HUES48 (cell line): ENCODE results near the gene MAP3K14.

Source experiments
- H3K27ac ChIP-seq: one replicate; pipeline ENCODE4 v1.7.0; 2013; ENCODE audit warnings: low read depth, low read length, inconsistent platforms
- H3K27me3 ChIP-seq: 2 replicates; pipeline ENCODE4 v1.6.1; 2013; ENCODE audit warnings: mild to moderate bottlenecking, low read length; ENCODE audit not compliant: control insufficient read depth, insufficient read depth
- H3K36me3 ChIP-seq: 2 replicates; pipeline ENCODE4 v1.6.1; 2013; ENCODE audit warnings: low read length; ENCODE audit not compliant: control insufficient read depth, insufficient read depth
- H3K4me1 ChIP-seq: 2 replicates; pipeline ENCODE4 v1.6.1; 2013; ENCODE audit warnings: mild to moderate bottlenecking, low read length; ENCODE audit not compliant: control insufficient read depth, insufficient read depth
- H3K4me3 ChIP-seq: 2 replicates; pipeline ENCODE4 v1.5.1; 2013; ENCODE audit warnings: mild to moderate bottlenecking, low read depth, low read length
- H3K9ac ChIP-seq: 2 replicates; pipeline ENCODE4 v1.6.1; 2013; ENCODE audit warnings: mild to moderate bottlenecking, low read depth, low read length, moderate library complexity
- H3K9me3 ChIP-seq: 2 replicates; pipeline ENCODE4 v1.6.1; 2013; ENCODE audit warnings: low read length; ENCODE audit not compliant: control insufficient read depth, insufficient read depth

MAP3K14 gene

GRCh38 chr17:45338023-45338781 lies 21.4 kb upstream of the MAP3K14 start:
- Histone ChIP-seq H3K36me3 (no peaks in the 10 kb centered on the region), H3K27me3 (peaks cover 16% of the 10 kb centered on the region), H3K9ac (no peak overlapping the region), H3K4me1 (peaks cover 16% of the 10 kb centered on the region), H3K9me3 (no peaks in the 10 kb centered on the region), H3K27ac (no peak overlapping the region), H3K4me3 (no peak overlapping the region)

DNA sequence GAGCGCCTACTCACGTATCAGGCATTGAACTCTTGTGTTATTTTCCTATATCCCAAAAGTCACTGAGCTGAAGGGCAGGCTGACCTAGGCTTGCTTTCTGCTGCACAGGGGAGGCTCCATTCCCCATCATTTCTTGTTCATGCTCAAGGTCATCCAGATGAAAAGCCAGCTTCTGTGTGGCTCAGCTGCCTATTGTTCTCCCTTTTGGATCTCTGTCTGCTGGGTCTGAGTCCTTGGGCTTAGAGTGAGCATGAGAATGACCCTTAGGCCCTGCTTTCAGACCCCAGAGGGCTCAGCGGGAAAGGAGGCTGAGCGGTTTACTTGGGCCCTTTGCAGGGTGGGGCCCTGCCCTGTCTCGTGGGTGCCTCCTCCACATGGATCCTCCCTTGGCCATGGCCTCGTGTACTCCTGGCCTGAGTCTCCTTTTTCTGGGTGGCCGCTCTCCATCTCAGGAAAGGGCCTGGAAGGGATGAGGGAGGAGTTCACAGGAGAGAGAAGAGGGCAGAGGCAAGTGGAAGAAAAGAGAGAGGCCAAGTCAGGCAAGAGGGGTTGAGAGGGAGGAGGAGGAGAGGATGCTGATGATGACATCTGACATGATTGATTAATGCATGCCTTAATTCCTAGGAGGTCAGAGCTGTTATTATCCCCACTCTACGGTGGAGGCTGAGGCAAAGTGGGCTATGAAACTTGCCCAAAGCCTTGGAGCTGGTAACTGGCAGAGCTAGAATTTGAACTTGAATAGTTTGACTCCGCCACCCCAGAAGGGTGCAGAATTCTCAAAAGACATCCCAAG lies 19.8 kb upstream of the MAP3K14 start:
- H3K36me3 ChIP-seq = no peaks in the 10 kb centered on the region
- no peak overlapping the region; the same call in 1 of the 2 replicates for H3K9ac ChIP-seq
- no peak overlapping the region for H3K4me3 ChIP-seq
- no peaks in the 10 kb centered on the region for H3K9me3 ChIP-seq
- H3K27ac ChIP-seq = no peak overlapping the region
- H3K4me1 ChIP-seq = peaks cover 10% of the 10 kb centered on the region
- peaks cover 22% of the 10 kb centered on the region for H3K27me3 ChIP-seq

DNA sequence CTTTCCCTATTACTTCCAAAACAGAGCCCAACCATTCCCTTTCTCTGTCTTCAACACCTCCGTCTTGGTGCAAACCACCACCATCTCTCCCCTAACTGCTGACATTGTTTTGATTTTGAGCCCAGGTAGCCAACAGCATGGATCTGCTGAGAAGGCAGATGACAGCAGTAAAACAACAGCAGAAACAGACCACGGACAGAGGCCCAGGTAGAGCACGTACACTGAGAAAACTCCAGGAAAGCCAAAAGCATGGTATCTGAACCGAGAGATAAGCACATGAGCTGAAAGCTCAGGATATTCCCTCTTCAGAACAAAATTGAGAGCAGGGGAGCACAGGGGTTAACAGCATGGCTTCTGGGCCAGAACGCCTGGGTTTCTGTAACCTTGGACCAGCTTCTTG lies 18.9 kb upstream of the MAP3K14 start:
- H3K27me3 ChIP-seq = peaks cover 22% of the 10 kb centered on the region
- H3K27ac ChIP-seq = no peak overlapping the region
- no peaks in the 10 kb centered on the region for H3K9me3 ChIP-seq
- no peak overlapping the region for H3K9ac ChIP-seq
- H3K4me3 ChIP-seq = no peak overlapping the region
- H3K4me1 ChIP-seq = 0 out of 2 replicates have a peak, but pooled peaks cover 6% of the 10 kb centered on the region
- no peaks in the 10 kb centered on the region for H3K36me3 ChIP-seq

GRCh38 chr17:45334701-45335677 lies 18.2 kb upstream of the MAP3K14 start:
- Histone ChIP-seq H3K4me3 (no peak overlapping the region), H3K36me3 (no peaks in the 10 kb centered on the region), H3K27me3 (peaks cover 22% of the 10 kb centered on the region), H3K9ac (no peak overlapping the region), H3K9me3 (no peaks in the 10 kb centered on the region), H3K4me1 (0 out of 2 replicates have a peak, but pooled peaks cover 6% of the 10 kb centered on the region), H3K27ac (no peak overlapping the region)

GRCh38 chr17:45334231-45334630 lies 17.4 kb upstream of the MAP3K14 start:
- Histone ChIP-seq H3K27me3 (peaks cover 22% of the 10 kb centered on the region), H3K4me3 (no peak overlapping the region), H3K4me1 (0 out of 2 replicates have a peak, but pooled peaks cover 10% of the 10 kb centered on the region), H3K9me3 (no peaks in the 10 kb centered on the region), H3K36me3 (no peaks in the 10 kb centered on the region), H3K9ac (no peak overlapping the region), H3K27ac (no peak overlapping the region)

- Histone ChIP-seq H3K4me1 (0 out of 2 replicates have a peak, but pooled peaks cover 10% of the 10 kb centered on the region), H3K36me3 (no peaks in the 10 kb centered on the region), H3K27ac (no peak overlapping the region), H3K27me3 (peaks cover 22% of the 10 kb centered on the region), H3K9ac (no peak overlapping the region), H3K9me3 (no peaks in the 10 kb centered on the region), H3K4me3 (no peak overlapping the region)
These were observed 16.9 kb upstream of the MAP3K14 start for GRCh38 chr17:45333702-45334092.

DNA sequence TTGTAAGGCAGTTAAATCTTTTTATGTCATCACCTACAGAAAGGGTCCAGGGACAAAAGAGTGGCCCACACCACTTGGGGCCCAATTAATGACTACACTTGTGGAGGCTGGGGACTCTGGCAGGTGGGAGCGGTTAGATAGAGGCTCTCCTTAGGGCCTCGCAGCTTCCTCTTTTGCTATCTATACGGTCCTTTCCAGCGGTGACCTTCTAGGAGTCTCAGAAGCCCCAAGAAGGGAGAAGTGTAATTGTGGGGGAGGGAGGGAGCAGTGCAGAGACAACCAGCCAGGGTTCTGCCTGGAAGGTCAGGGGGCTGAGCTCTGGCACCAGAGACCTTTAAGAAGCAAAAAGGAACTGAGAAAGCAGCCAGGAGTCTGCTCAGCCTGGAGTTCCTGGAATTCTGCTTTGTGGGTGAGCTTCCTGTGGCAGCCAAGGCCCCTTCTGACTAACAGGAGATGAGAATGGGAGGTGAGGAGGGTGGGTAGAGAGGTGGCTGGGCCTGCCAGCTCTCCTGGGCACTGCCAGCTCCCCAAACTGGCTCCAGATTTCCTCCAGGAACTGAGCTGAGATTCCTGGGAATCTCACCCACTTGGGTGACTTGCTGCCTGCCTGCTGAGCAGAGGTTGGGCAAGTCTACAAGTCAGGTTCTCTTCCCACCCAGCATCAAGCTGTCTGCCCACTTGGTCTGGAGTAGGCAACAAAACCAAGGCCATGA lies 16.3 kb upstream of the MAP3K14 start:
- Histone ChIP-seq H3K9me3 (no peaks in the 10 kb centered on the region), H3K9ac (no peak overlapping the region), H3K27ac (no peak overlapping the region), H3K4me3 (no peak overlapping the region), H3K36me3 (no peaks in the 10 kb centered on the region), H3K4me1 (0 out of 2 replicates have a peak, but pooled peaks cover 10% of the 10 kb centered on the region), H3K27me3 (peaks cover 22% of the 10 kb centered on the region)

DNA sequence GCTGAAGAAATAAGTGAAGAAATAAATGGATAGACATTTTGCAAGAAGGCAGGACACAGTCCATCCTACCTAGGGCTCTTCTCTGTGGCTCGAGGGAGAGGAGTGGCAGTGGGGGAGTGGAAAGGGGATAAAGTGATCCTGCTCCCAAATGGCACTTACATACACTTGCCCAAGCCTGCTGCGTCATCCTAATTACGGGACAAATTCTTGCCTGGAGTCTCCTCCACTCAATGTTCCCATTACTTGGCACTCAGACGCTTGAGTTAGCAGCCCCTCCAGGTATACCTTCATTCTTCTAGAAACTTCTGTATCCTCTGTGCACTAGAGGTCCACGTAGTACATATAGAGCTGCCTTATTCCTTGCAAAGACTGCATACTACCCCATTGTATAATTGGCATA lies 15.7 kb upstream of the MAP3K14 start:
- Histone ChIP-seq H3K27ac (no peak overlapping the region), H3K9ac (no peak overlapping the region), H3K4me1 (0 out of 2 replicates have a peak, but pooled peaks cover 10% of the 10 kb centered on the region), H3K27me3 (peaks cover 22% of the 10 kb centered on the region), H3K9me3 (no peaks in the 10 kb centered on the region), H3K4me3 (no peak overlapping the region), H3K36me3 (no peaks in the 10 kb centered on the region)

DNA sequence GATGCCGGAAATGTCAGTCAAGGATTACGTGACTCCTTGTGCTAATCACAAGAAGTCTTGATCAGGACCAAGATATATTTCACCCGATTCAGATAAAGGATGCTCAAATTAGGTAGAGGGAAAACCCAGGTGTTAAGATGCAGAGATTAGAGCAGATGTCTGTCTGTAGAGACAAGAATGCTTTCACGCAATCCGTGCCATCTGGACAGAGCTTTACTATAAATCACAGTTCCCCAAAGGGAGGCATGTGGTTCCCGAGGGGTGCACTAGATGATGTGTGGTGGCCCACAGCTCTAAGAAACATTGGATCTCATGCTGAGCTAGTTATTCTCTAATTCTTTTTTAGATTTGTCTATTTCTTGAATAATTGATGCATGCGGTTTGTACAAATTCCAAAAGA lies 9.8 kb upstream of the MAP3K14 start:
- Histone ChIP-seq H3K4me1 (0 out of 2 replicates have a peak, but pooled peaks cover 4% of the 10 kb centered on the region), H3K9me3 (no peaks in the 10 kb centered on the region), H3K27ac (no peak overlapping the region), H3K27me3 (no peaks in the 10 kb centered on the region), H3K36me3 (no peaks in the 10 kb centered on the region), H3K9ac (no peak overlapping the region), H3K4me3 (no peak overlapping the region)

DNA sequence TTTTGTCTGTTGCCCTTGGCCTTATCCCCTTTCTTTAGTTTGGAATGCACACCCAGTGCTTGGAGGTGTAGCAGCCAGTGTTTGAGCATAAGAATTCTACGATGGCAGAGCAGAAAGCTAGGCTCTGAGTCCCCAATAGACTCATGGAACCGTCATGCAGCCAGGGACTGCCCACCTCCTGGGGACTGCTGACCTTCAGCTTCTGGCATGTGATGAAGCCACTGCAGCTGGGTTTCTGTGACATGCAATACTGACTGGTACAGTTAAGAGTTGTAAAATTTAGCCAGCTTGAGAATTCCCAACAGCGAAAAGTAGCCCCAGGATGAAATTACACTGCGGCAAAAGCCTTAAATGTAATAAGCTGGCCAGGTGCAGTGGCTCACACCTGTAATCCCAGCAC lies 9.0 kb upstream of the MAP3K14 start:
- Histone ChIP-seq H3K4me3 (no peak overlapping the region), H3K9me3 (no peaks in the 10 kb centered on the region), H3K9ac (no peak overlapping the region), H3K27ac (no peak overlapping the region), H3K36me3 (no peaks in the 10 kb centered on the region), H3K27me3 (no peaks in the 10 kb centered on the region), H3K4me1 (0 out of 2 replicates have a peak, but pooled peaks cover 4% of the 10 kb centered on the region)
